ENCODE data around the gene RAB34.
A peak's percentile ranks its signal among the peaks of the same experiment; 100 is the strongest.

Gene RAB34

GRCh38 chr17:28717578-28718332 lies at the start of gene RAB34:
Gene RAB34 (minus strand): TSS chr17:28717868. CDS start chr17:28717266, 602 bp downstream.
- Histone ChIP-seq H3K36me3 (ENCODE audit: control insufficient read depth in 1 of 2, insufficient read depth in 2 of 2, low read length in 2 of 2) (peaks cover 11 to 26% of the 10 kb centered on the region in 2 donors), H3K27ac (ENCODE audit: low read length) (peak within 1 kb of the TSS; percentile 72), H3K4me1 (ENCODE audit: control insufficient read depth in 1 of 2, insufficient read depth in 2 of 2, low read length in 2 of 2) (peaks cover 17 to 48% of the 10 kb centered on the region in 2 donors), H3K9me3 (ENCODE audit: control insufficient read depth in 1 of 2, low read length in 2 of 2) (no peaks in the 10 kb centered on the region), H3K27me3 (ENCODE audit: low read depth, low read length) (no peaks in the 10 kb centered on the region), H3K4me3 (ENCODE audit: low read depth in 1 of 2, low read length in 2 of 2) (peak within 1 kb of the TSS; percentile 70 to 71)

DNA sequence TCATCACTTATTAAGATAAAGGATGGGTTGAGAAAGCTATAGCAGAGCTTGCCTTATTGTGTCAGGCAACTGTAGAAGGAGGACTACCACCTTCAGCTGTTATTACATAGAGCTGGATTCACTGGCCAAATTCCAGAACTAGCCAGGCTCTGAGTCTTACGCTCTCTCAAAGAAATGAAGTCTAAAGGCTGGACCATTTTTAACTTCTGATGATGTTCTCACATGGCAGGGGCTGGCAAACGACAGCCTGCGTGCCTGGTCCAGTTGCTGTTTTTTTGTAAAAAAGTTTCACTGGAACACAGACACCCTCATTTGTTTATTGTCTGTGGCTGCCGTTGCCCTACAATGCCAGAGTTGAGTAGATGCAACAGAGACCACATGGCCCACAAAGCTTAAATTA lies 47.4 kb upstream of the RAB34 start:
- no peak overlapping the region for H3K27ac ChIP-seq (ENCODE audit: low read length)
- peaks cover 0 to 15% of the 10 kb centered on the region in 2 donors for H3K4me1 ChIP-seq (ENCODE audit: control insufficient read depth in 1 of 2, insufficient read depth in 2 of 2, low read length in 2 of 2)
- H3K9me3 ChIP-seq (ENCODE audit: control insufficient read depth in 1 of 2, low read length in 2 of 2), result no peaks in the 10 kb centered on the region
- no peaks in the 10 kb centered on the region for H3K27me3 ChIP-seq (ENCODE audit: low read depth, low read length)
- H3K36me3 ChIP-seq (ENCODE audit: control insufficient read depth in 1 of 2, insufficient read depth in 2 of 2, low read length in 2 of 2), result peaks cover 8 to 26% of the 10 kb centered on the region in 2 donors
- H3K4me3 ChIP-seq (ENCODE audit: low read depth in 1 of 2, low read length in 2 of 2), result no peak overlapping the region

GRCh38 chr17:28763804-28764266 lies 46.2 kb upstream of the RAB34 start:
- H3K4me1 ChIP-seq (ENCODE audit: control insufficient read depth in 1 of 2, insufficient read depth in 2 of 2, low read length in 2 of 2), result peaks cover 0 to 15% of the 10 kb centered on the region in 2 donors
- H3K4me3 ChIP-seq (ENCODE audit: low read depth in 1 of 2, low read length in 2 of 2), result no peak overlapping the region
- H3K36me3 ChIP-seq (ENCODE audit: control insufficient read depth in 1 of 2, insufficient read depth in 2 of 2, low read length in 2 of 2), result peaks cover 16 to 29% of the 10 kb centered on the region in 2 donors
- no peaks in the 10 kb centered on the region for H3K9me3 ChIP-seq (ENCODE audit: control insufficient read depth in 1 of 2, low read length in 2 of 2)
- H3K27me3 ChIP-seq (ENCODE audit: low read depth, low read length), result no peaks in the 10 kb centered on the region
- no peak overlapping the region for H3K27ac ChIP-seq (ENCODE audit: low read length)

DNA sequence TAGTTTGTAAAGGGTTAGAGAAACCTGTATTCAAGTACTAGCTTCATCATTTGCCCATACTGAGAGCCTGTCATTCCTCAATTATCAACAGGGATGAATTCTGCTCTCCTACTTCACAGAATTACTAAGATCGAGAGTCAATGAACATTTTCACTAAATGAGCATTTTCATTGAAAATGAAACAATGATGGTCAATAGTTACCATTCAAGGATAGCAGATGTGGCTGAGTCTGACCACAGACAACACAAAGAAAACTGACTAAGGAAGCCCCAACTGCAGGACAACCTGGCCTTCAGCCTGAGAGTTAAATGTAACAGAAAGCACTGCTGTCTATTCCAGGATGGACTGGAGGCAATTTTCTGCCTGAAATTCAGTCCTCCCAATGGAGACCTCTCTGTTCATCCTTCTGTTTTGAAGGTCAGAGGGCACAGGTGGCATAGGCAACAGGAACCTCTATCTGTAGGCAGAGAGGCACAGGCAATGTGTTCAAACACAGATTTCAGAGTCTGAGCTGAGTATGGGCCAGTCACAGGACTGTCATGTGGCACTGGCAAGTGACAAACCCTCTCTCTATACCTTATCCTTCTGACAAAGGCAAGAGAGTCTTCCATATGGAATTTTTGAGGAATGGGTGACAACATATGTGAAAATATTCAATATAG lies 45.6 kb upstream of the RAB34 start:
- no peaks in the 10 kb centered on the region for H3K9me3 ChIP-seq (ENCODE audit: control insufficient read depth in 1 of 2, low read length in 2 of 2)
- peaks cover 21 to 35% of the 10 kb centered on the region in 2 donors for H3K36me3 ChIP-seq (ENCODE audit: control insufficient read depth in 1 of 2, insufficient read depth in 2 of 2, low read length in 2 of 2)
- H3K4me3 ChIP-seq (ENCODE audit: low read depth in 1 of 2, low read length in 2 of 2), result no peak overlapping the region
- no peaks in the 10 kb centered on the region for H3K27me3 ChIP-seq (ENCODE audit: low read depth, low read length)
- H3K27ac ChIP-seq (ENCODE audit: low read length), result no peak overlapping the region
- H3K4me1 ChIP-seq (ENCODE audit: control insufficient read depth in 1 of 2, insufficient read depth in 2 of 2, low read length in 2 of 2), result peaks cover 0 to 15% of the 10 kb centered on the region in 2 donors

- Histone ChIP-seq H3K4me3 (ENCODE audit: low read depth in 1 of 2, low read length in 2 of 2) (no peak overlapping the region), H3K27me3 (ENCODE audit: low read depth, low read length) (no peaks in the 10 kb centered on the region), H3K36me3 (ENCODE audit: control insufficient read depth in 1 of 2, insufficient read depth in 2 of 2, low read length in 2 of 2) (peaks cover 30 to 43% of the 10 kb centered on the region in 2 donors), H3K9me3 (ENCODE audit: control insufficient read depth in 1 of 2, low read length in 2 of 2) (no peaks in the 10 kb centered on the region), H3K4me1 (ENCODE audit: control insufficient read depth in 1 of 2, insufficient read depth in 2 of 2, low read length in 2 of 2) (peaks cover 0 to 15% of the 10 kb centered on the region in 2 donors), H3K27ac (ENCODE audit: low read length) (no peak overlapping the region)
Measured at GRCh38 chr17:28760601-28761562, 43.2 kb upstream of the RAB34 start.

- H3K27me3 ChIP-seq (ENCODE audit: low read depth, low read length), result no peaks in the 10 kb centered on the region
- H3K4me3 ChIP-seq (ENCODE audit: low read depth in 1 of 2, low read length in 2 of 2), result no peak overlapping the region
- H3K9me3 ChIP-seq (ENCODE audit: control insufficient read depth in 1 of 2, low read length in 2 of 2), result no peaks in the 10 kb centered on the region
- H3K27ac ChIP-seq (ENCODE audit: low read length), result no peak overlapping the region
- peaks cover 0 to 15% of the 10 kb centered on the region in 2 donors for H3K4me1 ChIP-seq (ENCODE audit: control insufficient read depth in 1 of 2, insufficient read depth in 2 of 2, low read length in 2 of 2)
- peaks cover 22 to 34% of the 10 kb centered on the region in 2 donors for H3K36me3 ChIP-seq (ENCODE audit: control insufficient read depth in 1 of 2, insufficient read depth in 2 of 2, low read length in 2 of 2)
Measured at GRCh38 chr17:28759256-28759865, 41.7 kb upstream of the RAB34 start.

DNA sequence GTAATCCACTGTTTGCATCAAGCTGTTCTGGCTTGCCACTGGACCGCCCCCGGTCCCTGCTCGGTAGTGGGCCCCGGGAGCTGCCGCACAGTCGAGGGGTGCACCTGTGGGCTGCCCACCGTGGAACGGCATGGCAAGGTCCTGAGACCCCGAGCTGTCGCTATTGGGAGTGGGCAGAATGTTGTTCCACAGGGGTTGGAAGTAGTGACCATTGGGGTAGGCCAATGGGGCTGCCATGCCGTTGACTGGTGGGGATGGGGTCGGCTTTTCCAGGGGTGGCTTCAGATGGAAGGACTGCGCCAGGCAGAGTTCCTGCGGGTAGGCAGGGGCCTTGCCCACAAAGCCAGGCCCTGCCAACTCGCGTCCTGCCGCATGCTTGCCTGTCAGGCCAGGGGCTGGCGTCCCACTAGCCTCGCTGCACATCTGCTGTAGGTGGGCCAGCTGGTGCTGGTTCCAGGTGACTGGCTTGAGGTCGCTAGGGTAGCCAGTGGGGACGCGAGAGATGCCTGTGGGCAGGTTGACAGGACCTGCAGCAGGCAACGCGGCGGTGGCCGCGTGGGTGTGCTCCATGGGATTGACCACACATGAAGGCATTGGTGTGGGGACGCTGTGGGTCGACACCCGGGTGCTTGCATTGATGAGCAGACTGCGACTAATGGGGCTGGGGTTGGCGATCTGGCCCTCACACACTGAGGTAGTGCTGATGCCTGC lies 40.9 kb upstream of the RAB34 start:
- peaks cover 0 to 15% of the 10 kb centered on the region in 2 donors for H3K4me1 ChIP-seq (ENCODE audit: control insufficient read depth in 1 of 2, insufficient read depth in 2 of 2, low read length in 2 of 2)
- no peaks in the 10 kb centered on the region for H3K27me3 ChIP-seq (ENCODE audit: low read depth, low read length)
- H3K36me3 ChIP-seq (ENCODE audit: control insufficient read depth in 1 of 2, insufficient read depth in 2 of 2, low read length in 2 of 2), result peaks cover 22 to 34% of the 10 kb centered on the region in 2 donors
- H3K27ac ChIP-seq (ENCODE audit: low read length), result no peak overlapping the region
- no peak overlapping the region for H3K4me3 ChIP-seq (ENCODE audit: low read depth in 1 of 2, low read length in 2 of 2)
- H3K9me3 ChIP-seq (ENCODE audit: control insufficient read depth in 1 of 2, low read length in 2 of 2), result no peaks in the 10 kb centered on the region

- no peak overlapping the region for H3K27ac ChIP-seq (ENCODE audit: low read length)
- peaks cover 0 to 8% of the 10 kb centered on the region in 2 donors for H3K4me1 ChIP-seq (ENCODE audit: control insufficient read depth in 1 of 2, insufficient read depth in 2 of 2, low read length in 2 of 2)
- peaks cover 22 to 26% of the 10 kb centered on the region in 2 donors for H3K36me3 ChIP-seq (ENCODE audit: control insufficient read depth in 1 of 2, insufficient read depth in 2 of 2, low read length in 2 of 2)
- no peaks in the 10 kb centered on the region for H3K9me3 ChIP-seq (ENCODE audit: control insufficient read depth in 1 of 2, low read length in 2 of 2)
- no peak overlapping the region for H3K4me3 ChIP-seq (ENCODE audit: low read depth in 1 of 2, low read length in 2 of 2)
- H3K27me3 ChIP-seq (ENCODE audit: low read depth, low read length), result no peaks in the 10 kb centered on the region
Measured at GRCh38 chr17:28756049-28756804, 38.6 kb upstream of the RAB34 start.

GRCh38 chr17:28755486-28755885 lies 37.8 kb upstream of the RAB34 start:
- Histone ChIP-seq H3K9me3 (ENCODE audit: control insufficient read depth in 1 of 2, low read length in 2 of 2) (no peaks in the 10 kb centered on the region), H3K27me3 (ENCODE audit: low read depth, low read length) (no peaks in the 10 kb centered on the region), H3K27ac (ENCODE audit: low read length) (no peak overlapping the region), H3K36me3 (ENCODE audit: control insufficient read depth in 1 of 2, insufficient read depth in 2 of 2, low read length in 2 of 2) (peaks cover 22 to 24% of the 10 kb centered on the region in 2 donors), H3K4me1 (ENCODE audit: control insufficient read depth in 1 of 2, insufficient read depth in 2 of 2, low read length in 2 of 2) (peaks cover 0 to 1% of the 10 kb centered on the region in 2 donors), H3K4me3 (ENCODE audit: low read depth in 1 of 2, low read length in 2 of 2) (no peak overlapping the region)

Data from muscle layer of duodenum (tissue), 2 donors.